HG03064 (cell line): ENCODE results near the gene CYP24A1.

Experiments used
- ATAC-seq: cut with Tn5 transposase; IDR thresholded peaks from one replicate; pipeline ENCODE4 v1.9.1; 2021; ENCODE audit warnings: low read depth; ENCODE audit not compliant: unreplicated experiment

Gene CYP24A1

DNA sequence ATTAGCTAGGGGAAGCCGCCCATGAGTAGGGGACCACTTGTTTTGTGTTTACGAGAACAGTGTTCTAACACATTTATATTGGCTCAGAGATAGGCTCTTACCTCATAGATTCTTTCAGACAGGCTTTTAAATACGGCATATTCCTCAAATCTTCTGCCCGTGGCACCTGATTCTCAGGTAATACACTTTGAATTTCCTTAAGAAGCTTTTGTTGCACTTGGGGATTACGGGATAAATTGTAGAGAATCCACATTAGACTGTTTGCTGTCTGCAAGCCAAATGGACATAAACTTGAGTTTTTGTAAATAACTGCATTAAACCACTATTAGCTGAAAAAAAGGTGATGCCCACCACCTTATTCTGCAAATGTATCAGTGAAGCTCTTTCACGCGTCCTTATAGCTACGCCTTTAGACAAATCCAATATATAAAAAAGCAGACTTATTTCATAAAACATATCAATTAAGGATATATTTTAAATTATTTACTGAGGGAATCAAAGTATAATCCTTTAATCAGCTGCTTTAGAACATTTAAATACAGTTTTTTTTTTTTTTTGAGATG is 14.8 kb downstream of the CYP24A1 start:
- no peak for ATAC-seq

DNA sequence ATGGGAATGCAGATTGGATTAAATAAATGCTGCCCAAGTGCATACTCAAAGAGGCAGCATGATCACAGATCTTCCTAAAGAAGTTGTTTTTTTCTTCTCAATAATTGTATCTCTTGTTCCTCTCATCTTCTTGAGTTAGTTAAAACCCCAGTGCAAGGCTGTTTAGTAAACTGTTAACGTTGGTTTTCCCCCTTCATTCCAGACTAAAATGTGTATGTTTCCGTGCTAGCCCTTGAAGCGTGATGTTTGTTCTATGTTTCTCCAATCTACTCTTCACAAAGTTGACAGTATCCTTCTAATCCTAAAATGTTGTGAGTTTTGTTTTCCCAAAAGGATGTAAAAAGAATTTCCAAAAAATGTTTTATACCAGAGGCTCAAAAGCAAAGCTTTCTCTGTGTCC is 15.6 kb downstream of the CYP24A1 start:
- no peak for ATAC-seq

DNA sequence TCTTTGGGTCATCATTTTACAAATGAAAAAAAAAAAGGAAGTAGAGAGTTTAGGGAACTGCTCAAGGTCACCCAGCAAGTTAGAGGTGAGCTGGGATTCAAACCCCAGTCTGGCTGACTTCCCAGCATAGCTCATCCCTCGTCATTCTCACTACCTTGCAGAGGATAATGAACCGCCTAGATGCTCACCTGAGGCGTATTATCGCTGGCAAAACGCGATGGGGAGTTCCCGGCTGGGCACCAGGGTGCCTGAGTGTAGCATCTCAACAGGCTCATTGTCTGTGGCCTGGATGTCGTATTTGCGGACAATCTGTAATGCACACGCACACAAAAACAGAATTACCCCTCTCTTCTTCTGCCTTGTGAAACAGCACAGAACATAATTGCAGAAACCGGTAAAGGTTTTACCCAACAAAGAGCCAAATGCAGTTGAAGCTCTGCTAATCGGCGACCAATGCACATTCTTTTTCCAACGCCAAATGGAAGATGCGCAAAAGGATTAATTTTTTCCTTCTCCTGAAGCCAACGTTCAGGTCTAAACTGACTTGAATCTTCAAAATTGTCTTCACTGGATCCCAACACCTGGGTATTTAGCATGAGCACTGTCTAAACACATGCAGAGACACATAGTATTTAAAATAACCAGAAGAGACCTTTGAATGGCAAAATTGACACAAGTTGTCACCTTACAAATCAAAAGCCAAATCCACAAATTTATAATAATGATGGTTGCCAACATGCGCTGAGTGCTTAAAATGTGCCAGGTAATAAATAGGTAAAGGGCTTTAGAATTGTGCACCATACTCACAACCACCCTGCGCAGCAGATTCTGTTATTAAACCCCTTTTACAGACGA is 16.6 kb downstream of the CYP24A1 start:
- ATAC-seq: no peak

GRCh38 chr20:54156522-54156921 is 17.3 kb downstream of the CYP24A1 start:
- ATAC-seq: no peak

DNA sequence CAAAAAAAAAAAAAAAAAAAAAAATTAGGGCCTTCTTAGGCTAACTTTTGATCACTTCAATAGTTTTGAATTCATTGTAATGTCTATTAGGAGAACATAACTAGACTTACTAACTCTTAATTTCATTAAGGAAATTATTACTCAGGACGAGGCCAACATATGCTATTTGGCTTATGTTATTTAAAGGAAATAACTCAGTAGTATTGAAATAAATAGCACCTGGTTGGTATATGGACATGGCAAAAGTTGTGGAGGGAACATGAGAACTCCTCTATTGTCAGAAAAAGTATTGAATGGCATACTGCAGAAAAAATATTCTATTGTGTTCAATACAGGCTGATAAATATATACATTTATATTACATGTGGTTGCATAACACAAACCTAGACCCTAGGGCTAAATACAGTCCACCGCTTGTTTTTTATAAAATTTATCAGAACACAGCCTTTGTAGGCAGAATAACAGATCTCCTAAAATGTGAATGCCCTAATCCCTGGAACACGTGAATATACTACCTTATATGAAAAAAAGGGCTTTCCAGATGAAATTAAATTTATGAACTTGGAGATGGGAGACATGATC is 18.0 kb downstream of the CYP24A1 start:
- ATAC-seq: no peak

DNA sequence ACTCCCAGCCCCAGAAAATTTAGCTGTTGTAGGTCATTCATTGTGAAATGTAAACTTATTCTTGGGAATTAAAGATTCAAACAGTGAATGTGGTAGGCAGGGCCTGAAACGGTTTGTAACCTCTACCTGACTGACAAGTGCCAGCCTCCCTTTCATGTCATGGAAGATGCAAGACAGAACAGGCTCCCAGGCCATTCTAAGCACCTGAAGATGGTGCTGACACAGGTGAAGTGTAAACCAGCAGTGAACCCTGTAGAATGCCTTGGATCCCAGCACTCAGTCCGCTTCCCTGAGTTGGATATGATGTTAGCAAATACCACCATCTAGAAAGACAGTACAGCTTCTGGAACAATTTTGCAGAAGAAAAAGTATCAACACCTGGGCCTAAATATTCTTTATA is 19.3 kb downstream of the CYP24A1 start:
- no peak for ATAC-seq

DNA sequence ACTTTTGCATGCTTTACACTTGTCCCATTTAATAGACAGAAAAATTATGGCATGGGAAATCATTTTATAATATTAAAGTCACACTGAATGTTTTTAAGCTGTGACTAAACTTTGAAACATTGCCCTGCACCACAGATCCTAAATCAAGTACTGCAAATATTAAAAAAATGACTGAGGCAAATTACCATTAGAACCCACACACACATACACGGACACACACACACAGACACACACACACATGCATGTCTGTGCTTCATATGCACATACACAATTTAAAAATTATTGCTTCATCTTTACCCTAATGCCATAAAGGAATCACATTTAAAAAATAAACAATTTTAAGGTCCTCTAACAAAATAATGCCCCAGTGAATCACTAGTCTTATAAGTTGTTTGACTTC is 19.9 kb downstream of the CYP24A1 start:
- no peak for ATAC-seq

- ATAC-seq: no peak
These were observed 20.8 kb downstream of the CYP24A1 start for GRCh38 chr20:54153041-54153327.

DNA sequence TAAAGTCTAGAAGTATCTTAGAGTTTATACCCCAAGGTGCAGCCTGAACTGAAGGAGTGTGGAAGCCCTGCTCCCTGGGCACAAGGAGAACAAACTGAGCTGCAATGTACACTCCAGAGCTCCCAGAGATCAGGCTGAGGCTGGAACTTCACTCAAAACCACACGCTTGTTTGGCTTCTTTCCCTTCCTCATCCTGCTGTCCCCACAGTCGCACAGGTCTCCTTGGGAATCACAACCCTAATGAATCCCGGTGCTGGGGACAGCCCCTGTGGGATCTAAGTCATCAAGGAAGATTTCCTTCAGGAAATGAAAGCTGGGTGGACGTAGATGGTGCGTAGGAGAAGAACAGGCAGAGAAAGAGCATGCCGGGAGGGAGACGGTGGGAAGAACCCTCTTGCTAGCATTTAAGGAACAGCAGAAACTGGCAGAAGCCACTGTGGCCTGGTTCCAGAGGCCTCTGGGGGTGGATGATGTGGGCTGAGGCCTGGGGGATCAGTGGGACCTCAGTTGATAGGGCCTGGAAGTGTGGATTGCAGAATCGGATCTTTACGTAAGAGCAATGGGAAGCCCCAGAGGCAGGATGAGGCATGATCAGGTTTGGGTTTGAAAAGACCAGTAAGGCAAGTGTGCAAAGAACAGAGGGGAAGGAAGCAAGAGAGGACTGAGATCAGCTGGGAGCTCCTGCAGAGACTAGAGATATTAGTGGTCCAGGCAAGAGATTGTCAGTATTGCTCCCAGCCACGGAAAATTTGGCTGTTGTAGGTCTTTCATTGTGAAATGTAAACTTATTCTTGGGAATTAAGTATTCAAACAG is 21.4 kb downstream of the CYP24A1 start:
- ATAC-seq: no peak

- ATAC-seq: no peak
These were observed 22.1 kb downstream of the CYP24A1 start for GRCh38 chr20:54151511-54152226.

DNA sequence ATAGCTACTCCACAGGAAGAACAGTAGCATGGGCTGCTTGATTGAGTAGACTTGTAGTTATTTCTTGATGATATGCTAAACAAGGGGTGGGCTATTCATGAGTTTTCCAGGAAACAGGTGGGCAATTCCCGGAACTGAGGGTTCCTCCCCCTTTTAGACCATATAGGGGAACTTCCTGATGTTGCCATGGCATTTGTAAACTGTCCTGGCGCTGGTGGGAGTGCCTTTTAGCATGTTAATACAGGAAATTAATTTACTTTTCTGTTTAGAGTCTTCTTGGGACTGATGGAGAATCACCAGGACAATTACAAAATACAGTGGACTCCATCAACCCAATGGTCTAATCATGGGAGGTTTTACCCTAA is 22.7 kb downstream of the CYP24A1 start:
- no peak for ATAC-seq

- ATAC-seq: no peak
These were observed 24.0 kb downstream of the CYP24A1 start for GRCh38 chr20:54149765-54150264.

DNA sequence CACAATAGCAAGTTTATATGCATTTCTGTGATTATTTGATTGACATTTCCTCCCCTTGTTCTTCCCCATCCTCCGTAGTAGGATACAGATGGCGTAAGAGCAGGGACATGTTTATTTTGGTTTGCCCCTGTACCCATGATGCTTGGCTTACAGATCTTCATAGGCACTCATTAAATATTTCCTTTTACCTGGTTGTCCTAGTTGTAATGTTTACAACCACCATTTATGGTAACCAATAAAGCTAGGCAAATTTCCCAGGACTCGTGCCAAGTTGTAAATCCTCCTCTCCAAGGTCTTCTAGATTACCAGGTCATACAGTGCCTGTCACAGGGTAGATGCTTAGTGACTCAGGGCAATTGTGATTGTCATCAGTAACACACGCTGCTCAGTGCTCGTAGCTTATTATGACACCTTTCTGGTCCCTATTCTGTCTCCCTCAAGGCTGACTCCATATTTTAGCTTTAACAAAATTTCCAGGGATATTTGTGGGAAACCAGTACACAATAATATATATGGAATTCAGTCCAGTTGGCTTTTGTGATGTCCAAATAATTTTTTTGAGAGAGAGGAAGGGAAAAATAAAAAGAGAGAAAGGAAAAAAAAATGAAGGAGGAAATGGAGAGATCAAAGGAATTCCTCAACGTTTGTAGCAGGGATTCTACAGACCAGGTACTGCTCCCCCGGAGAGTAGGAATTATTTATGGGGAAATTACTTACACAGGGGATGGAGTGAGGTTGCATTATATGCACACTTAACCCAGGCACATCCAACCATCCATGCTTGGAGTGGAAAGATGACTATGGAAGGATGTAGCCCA is 24.6 kb downstream of the CYP24A1 start:
- ATAC-seq: no peak

DNA sequence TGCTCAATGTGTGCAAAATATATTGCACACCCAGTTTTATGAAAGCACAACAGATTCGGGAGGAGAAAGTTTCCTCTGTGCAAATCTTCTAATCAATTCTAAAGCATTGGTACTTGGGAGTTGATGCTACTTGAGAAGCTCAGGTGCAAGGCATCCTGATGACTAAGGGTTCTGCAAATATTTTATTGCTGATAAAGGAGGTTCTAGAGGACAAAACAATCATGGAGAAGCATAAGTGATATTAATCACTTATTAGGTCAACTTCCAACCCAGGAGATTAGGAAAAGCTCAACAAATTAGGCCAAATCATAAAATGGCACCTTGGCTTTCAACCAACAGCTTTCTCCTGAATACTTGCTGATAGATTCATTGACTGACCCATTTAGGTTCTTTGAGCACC is 27.1 kb downstream of the CYP24A1 start:
- ATAC-seq: no peak

GRCh38 chr20:54144847-54145414 is 28.9 kb downstream of the CYP24A1 start:
- ATAC-seq: no peak

- ATAC-seq: no peak
These were observed 32.7 kb downstream of the CYP24A1 start for GRCh38 chr20:54140927-54141566.

GRCh38 chr20:54140486-54140885 is 33.3 kb downstream of the CYP24A1 start:
- ATAC-seq: no peak

DNA sequence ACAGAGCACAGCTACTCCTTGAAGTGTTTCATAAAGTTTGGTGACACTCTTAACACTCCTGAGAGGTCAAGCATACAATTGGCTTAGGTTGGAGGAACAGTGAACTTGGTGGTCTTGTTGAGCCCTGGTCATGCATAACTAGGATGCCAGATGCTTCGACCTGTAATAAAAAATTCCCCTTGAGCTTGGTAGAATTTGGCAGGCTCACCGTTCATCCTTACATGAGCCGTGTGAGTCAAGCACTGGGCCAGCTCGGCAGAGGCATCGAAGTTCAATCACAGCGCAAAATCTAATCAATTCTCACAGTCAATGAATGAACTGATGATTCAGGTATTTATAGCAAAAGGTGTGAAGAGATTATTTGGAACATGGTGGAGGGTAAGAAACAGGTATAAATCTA is 33.7 kb downstream of the CYP24A1 start:
- ATAC-seq: no peak

- no peak for ATAC-seq
These were observed 34.6 kb downstream of the CYP24A1 start for GRCh38 chr20:54139188-54139587.
